NCI-H1694 treated with DMSO at 0.1 percent for 48 hours (cell line): ENCODE data around the gene NKAPD1.
"Not testable (repeated sequence)": the region's sequence is repeated elsewhere in the genome, so short reads cannot be mapped to it uniquely, and the experiment has no call there.

Experiments used
- DNase-seq: peaks from one replicate; lab custom pipeline; 2025; lab: John Stamatoyannopoulos, UW

Gene NKAPD1, protein sequence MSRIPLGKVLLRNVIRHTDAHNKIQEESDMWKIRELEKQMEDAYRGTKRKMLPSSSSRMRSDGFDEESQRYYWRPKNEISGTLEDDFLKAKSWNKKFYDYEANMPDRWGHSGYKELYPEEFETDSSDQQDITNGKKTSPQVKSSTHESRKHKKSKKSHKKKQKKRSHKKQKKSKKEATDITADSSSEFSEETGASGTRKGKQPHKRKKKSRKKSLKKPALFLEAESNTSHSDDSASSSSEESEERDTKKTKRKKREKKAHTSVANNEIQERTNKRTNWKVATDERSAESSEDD

DNA sequence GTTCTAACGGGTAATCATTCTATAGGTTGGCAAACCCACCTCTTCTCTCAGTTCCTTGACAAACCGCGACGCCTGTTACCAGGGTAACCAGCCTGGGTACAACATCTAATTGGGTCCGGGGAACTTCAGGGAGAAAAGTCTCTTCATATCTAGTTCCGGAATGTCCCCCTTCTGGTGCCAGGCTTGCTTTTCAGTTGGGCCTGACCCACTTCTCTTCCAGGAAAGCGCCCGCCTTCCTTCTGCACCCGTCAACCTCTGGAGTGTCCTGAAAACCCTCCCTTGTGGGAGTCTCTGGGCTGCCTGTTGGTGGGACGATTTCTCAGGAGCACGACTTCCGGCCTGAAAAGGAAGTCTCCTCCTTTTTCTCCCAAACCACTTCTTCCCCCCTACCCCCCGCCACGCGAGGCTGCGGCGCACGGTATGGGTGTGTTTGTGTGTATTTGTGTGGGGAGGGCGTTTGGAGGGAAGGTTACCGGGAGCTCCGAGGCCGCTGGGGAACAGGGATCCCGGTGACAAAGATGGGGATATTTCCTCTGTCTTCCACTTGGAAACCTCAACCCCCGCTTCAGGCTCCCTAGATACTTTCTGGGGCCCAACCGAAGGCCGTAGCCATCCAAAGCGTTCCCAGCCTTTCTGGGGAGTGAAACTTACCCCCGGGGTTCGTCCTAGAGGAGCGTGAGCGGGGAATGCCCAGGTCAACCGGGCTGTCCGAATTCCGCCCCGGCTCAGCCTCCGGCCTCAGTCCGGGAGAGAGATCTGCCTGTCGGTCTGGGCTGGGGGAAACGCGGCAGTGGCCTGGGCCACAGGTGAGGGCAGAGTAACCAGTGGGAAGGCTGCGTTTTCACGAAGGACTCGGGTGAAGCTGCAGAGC is at the start of gene NKAPD1, which contains the start of gene PIH1D2:
TSS of gene NKAPD1 (plus strand) at position 359 of the 871 bp plus-strand sequence. CDS start 1,276 bp downstream, outside the sequence.
TSS of gene PIH1D2 (minus strand) at position 77 of the 871 bp plus-strand sequence. CDS start 843 bp downstream, outside the sequence.
- DNase-seq: peak; percentile 55

DNA sequence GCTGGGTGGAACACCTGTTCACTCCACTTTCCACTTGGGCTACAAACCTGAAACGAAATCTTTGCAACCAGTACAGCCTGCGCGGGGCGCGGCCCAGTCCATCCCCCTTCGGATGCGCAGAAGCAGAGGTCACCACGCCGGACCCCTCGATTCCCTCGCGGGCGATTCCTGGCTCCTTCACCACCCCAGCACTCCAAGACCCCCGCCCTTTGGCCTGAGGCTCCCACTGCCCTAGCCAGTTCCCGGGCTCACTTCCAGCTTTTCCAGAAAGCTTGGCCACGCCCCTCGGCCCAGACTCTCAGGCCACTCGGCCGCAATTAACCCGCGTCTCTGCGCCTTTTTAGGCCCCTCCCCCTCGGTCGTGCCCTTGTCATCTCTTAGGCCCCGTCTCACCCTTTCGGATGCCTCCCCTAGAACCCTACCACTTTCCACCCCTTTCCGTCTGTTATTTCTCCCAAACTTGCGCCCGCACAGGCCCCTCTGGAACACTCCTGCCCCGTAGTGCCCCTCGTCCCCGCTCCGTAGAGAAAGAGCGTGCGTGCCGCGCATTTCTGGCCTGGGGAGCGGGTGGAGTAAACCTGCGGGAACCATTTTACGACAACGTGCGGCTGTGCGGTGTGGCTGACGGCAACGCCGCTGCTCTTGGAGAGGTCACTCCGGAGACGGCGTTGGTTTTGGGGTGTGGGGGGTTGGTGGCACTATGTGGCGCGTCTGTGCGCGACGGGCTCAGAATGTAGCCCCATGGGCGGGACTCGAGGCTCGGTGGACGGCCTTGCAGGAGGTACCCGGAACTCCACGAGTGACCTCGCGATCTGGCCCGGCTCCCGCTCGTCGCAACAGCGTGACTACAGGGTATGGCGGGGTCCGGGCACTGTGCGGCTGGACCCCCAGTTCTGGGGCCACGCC is 49.1 kb upstream of the NKAPD1 start, which contains the start of gene DLAT:
TSS of gene DLAT (plus strand) at position 636 of the 906 bp plus-strand sequence. CDS start at position 701, 65 bp downstream.
- peak; percentile 23 for DNase-seq

DNA sequence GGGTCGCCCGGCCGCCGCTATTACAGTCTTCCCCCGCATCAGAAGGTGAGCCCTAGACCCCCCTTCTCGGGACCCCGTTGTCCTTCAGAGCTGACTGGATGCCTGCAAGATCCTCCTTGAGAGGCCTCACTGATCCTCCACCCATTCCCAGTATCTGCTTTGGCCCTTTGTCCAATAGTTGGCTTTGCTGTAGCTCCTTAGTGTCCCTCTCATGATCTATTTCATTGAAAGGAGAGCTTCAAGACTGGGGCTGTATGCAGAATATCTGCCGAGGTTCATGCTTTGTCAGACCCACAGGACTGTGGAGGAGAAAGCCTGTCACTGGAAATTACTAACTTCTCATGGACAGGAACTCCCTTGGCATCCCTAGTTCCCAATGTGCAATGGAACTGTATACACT is 48.4 kb upstream of the NKAPD1 start:
- DNase-seq: no peak

DNA sequence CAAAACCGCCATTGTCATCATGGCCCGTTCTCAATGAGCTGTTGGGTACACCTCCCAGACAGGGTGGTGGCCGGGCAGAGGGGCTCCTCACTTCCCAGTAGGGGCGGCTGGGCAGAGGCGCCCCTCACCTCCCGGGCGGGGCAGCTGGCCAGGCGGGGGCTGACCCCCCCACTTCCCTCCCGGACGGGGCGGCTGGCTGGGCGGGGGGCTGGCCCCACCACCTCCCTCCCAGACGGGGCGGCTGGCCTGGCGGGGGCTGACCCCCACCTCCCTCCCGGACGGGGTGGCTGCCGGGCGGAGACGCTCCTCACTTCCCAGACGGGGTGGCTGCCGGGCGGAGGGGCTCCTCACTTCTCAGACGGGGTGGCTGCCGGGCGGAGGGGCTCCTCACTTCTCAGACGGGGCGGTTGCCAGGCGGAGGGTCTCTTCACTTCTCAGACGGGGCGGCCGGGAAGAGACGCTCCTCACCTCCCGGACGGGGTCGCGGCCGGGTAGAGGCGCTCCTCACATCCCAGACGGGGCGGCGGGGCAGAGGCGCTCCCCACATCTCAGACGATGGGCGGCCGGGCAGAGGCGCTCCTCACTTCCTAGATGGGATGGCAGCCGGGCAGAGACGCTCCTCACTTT is 47.2 kb upstream of the NKAPD1 start:
- not testable (repeated sequence) for DNase-seq

DNA sequence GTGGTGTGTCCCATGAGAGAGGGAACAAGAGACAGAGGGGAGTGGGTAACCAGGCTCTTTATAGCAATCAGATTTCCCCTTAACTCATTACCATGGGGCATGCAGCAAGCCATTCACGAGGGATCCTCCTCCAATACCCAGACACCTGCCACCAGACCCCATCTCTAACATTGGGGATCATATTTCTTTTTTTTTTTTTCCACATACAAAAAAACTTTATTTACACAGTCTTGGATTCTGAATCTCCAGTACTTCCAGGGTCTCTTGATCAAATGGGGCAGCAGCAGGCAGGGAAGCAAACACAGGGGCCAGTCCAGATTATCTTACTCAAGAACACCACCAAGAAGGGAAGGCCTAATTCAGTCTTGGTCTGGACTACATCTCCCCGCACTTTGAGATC is 44.6 kb upstream of the NKAPD1 start:
- no peak for DNase-seq

DNA sequence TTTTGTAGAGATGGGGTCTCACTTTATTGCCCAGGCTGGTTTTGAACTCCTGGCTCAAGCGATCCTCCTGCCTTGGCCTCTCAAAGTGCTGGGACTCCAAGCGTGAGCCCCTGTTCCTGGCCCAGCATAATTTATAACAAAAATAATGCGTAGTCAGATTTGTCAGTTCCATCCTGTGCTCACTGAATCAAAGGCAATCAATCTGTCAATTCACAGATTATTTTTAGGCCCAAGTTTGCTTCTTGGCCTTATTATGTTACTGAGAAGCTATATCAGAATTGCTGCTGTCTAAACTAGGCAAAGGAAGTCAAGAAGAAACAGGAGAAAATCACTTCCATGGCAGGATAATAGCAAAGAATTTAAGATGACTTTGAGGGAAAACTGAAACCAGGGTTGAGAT is 40.2 kb upstream of the NKAPD1 start:
- DNase-seq: no peak

DNA sequence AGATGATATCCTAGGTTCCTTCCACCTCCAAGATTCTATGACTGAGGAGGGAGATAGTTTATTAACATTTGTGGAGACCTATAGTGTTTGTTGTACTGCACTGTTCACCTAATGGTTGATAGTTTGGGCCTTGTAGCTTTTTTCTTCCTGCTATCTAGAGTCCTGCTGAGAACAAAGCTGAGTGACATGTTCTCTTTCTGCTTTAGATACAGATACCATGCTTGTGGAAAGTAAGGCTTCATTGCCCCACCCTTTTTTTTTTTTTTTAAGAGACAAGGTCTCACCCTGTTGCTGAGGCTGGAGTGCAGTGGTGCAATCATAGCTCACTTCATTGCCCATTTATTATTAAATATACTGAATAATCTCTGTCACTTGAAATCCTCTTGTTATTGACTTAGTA is 36.6 kb upstream of the NKAPD1 start:
- DNase-seq: no peak

DNA sequence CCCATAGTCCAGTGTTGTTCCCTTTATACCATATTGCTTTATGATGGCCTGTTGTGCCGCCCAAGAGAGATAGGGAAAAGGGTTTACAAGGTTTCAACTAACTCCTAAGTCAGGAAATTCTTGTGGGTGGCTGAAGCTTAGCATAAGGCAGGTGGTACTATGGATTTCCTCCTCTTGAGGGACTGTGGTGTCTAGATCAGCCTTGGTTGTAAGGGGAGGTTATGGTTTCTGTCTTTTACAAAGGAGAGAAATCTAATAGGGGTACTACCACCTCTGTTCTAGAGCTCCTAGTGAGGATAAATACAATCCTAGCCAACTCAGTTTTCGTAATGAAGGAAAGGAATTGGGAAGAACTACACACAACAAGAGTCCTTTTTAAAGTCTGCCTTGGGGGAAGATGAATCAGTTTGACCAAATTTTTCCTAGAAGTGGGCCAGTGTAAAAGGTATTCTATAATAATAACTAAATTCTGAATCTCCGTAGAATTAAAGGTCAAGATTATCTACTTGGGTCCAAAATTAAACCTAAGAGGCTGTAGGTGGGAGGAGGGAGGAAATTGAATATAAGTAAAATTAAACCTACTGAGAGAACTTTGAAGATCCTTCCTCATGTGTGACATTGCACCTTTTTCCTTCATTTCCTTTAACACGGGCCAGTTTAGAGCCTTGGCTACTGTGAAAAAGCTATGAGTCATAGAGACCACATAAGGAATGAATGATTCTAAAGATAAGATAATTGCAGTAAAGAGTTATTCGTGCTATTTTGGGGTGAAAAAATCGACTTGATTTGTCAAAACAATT is 31.7 kb upstream of the NKAPD1 start:
- no peak for DNase-seq

DNA sequence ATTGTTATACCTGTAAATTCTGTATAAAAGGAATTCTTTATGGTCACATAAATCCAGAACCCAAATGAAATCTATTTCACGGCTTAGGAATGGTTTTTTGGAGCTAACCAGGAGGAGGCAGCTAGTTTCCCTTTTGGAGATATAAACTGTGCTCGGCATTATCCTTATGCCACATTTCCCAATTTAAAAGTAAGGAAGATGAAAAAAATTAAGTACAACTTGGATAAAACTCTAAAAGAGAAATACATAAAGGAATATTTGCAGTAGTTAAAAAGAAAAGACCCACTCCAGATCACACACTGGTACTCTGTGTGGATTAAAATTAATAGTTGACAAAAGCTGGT is 31.2 kb upstream of the NKAPD1 start:
- DNase-seq: no peak

DNA sequence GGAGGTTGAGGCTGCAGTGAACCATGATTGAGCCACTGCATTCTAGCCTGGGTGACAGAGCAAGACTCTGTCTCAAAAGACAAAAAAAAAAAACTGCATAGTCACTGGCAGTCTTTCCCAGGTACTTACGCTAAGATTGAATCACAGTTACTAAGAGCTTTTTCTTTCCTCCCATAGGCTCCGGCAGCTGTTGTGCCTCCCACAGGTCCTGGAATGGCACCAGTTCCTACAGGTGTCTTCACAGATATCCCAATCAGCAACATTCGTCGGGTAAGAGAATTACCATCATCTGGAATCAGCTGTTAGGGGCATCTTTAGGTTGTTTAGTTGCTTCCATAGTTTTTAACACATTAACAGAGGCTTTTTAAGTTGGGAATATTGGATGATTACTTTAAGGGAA is 29.1 kb upstream of the NKAPD1 start:
- no peak for DNase-seq

DNA sequence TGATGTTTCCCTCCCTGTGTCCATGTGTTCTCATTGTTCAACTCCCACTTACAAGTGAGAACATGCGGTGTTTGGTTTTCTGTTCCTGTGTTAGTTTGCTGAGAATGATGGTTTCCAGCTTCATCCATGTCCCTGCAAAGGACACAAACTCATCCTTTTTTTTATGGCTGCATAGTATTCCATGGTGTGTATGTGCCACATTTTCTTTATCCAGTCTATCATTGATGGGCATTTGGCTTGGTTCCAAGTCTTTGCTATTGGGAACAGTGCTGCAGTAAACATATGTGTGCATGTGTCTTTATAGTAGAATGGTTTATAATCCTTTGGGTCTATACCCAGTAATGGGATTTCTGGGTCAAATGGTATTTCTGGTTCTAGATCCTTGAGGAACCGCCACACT is 27.5 kb upstream of the NKAPD1 start:
- DNase-seq: not testable (repeated sequence)

DNA sequence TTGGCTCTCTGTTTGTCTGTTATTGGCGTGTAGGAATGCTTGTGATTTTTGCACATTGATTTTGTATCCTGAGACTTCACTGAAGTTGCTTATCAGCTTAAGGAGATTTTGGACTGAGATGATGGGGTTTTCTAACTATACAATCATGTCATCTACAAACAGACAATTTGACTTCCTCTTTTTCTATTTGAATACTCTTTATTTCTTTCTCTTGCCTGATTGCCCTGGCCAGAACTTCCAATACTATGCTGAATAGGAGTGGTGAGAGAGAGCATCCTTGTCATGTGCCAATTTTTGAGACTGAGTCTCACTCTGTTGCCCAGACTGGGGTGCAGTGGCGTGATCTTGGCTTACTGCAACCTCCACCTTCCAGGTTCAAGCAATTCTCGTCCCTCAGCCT is 25.8 kb upstream of the NKAPD1 start:
- DNase-seq: not testable (repeated sequence)

DNA sequence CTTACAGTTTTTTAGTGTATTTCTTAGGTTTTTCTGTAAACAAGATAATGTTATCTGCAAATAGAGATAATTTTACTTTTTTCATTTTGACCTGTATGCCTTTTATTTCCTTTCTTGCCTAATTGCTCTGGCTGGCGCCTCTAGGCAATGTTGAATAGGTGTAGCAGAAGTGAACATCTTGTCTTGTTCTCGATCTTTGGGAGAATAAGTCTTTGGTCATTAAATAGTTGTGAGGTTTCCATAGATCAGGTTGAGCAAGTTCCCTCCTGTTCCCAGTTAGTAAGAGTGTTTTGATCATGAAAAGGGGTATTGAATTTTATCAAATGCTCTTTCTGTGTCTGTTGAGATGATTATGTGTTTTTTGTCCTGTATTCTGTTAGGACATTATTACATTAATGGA is 24.3 kb upstream of the NKAPD1 start:
- no peak for DNase-seq

DNA sequence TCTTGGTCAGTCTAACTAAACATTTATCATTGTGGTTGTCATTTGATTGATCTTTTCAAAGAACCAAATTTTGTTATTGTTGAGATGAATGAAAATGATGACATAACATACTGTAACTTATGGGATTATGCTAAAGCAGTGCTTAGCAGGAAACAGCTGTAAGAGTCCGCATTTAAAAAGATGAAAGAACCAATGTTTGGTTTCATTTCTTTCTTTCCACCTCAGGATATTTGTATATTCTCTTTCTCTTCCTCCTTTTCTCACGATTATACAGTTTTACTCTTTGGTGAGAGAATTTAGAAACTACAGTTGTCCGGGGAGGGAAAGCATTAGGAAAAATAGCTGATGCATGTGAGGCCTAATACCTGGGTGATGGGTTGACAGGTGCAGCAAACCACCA is 23.4 kb upstream of the NKAPD1 start:
- DNase-seq: no peak

DNA sequence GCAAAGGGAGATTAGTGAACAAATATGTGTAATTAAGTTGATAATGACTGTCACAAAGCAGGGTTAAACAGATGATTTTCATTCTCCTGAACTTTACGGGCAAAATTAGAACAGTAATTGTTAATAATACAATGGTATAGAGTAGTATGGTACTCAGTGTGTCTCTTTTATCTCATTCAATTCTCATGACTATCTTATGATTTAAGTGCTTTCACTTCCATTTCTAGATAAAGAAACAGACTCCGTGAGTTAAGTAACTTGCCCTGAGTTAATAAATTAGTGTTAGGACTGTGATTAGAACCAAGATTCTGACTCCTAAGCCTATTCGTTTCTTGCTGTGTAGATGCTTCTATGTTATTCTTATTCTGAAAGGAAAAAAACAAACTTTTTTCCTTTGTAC is 22.3 kb upstream of the NKAPD1 start:
- DNase-seq: no peak

DNA sequence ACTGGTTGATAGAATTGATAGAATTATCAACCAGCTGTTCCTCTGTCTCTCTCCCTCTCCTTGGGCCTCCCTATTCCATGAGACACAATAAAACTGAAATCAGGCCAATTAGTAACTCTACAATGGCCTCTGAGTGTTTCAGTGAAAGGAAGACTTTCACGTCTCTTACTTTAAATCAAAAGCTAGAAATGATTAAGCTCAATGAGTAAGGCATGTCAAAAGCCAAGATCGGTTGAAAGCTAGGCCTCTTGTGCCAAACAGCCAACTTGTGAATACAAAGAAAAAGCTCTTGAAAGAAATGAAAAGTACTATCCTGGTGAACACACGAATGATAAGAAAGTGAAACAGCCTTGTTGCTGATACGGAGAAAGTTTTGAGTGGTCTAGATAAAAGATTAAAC is 16.9 kb upstream of the NKAPD1 start:
- no peak for DNase-seq

DNA sequence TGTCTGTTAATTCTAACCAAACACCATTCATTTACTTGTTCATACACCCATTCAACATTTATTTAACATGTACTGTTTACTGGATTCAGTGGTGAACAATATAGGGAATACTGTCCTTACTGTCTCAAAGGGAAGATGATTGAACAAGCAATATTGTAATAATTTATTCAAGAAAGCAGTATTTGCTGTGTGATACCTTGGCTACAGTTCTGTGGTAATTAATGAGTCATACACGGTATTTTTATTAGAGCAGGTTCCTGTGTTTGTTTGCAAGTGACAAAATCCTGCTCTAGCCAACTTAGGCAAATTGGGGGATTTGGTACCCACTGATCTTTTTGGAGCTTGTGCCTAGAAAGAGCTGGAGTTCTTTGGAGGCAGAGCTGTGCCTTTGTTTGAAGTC is 16.0 kb upstream of the NKAPD1 start:
- no peak for DNase-seq

DNA sequence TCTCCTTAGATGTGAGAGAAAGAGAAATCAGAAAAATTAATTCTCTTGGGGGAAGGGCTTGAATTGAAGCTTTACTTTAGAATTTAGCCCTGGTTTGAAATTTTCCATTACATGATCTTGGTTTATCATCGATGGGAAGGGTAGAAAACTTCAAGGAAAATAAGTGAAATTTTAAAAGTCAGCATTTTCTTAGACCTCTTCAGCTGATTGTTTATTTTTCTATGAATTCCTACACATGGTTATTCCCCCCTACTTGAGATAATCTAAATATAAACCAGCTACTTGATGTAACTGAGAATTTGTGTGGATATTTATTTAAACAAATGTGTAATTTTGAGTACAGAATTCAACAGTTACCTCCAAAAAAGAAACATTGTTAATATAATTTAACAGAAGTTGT is 11.2 kb upstream of the NKAPD1 start:
- DNase-seq: no peak

DNA sequence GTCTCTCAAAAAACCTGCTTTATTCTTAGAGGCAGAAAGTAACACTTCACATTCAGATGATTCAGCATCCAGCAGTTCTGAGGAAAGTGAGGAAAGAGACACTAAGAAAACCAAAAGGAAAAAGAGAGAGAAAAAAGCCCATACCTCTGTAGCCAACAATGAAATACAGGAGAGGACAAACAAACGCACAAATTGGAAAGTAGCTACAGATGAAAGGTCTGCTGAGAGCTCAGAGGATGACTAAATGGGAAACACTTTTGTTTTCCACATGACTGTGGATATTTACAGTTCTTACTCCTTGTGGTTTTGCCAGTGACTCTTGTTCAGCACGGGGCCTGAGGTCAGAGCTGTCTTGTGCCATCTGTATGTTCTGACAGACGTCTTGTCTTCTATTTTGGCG is 8.6 kb downstream of the NKAPD1 start:
- DNase-seq: no peak

DNA sequence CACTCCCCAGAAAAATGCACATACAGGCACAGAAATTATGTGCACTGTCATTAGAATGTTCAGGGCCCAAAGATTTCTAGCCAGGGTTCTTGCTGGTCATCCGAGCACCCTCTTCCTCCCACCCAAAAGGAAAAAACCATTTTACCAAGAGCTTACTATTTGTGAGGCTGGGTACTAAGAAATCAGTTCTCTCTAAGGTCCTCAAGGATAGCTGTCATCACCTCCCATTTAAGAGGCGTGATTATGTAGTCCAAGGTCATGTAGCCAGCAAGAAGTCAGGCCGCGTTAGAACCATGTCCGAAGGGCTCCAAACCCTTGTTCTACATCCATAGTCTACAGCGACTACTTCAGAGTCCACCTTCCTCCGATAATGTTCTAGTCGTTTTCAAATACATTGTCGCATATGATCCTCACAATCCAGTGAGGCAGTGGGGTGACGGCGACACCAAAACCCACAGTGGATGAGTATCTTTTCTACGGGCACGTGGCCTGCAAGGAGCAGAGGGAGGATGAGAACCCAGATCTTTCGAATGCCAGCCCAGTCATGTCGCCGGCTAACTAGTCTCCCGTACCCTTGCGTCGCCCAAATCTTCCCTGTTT is 11.8 kb downstream of the NKAPD1 start:
- DNase-seq: peak; percentile 1
